Tibial artery (tissue), 4 donors: ENCODE measurements around the gene MUC5B.

Experiments
- DNase-seq, 2 donors: peaks; one replicate each; pipeline ENCODE4 v3.0.0-alpha.2; 2019
- H3K27ac ChIP-seq, 2 donors: fragments of 200-600 bp; sonication (generic) in 1 of 2; 1 replicate in 1 of 2; 2 replicates in 1 of 2; pipeline ENCODE4 v1.5.1; 2018 to 2019; ENCODE audit warnings: mild to moderate bottlenecking in 1 of 2
- H3K27me3 ChIP-seq, 2 donors: fragments of 200-600 bp; sonication (generic) in 1 of 2; one replicate each; pipeline versions ENCODE4 v1.5.1 to v1.6.0; 2016 to 2019
- H3K36me3 ChIP-seq, 3 donors: fragments of 200-600 bp; sonication (generic) in 2 of 3; one replicate each; pipeline ENCODE4 v1.5.1; 2016 to 2019; ENCODE audit warnings: mild to moderate bottlenecking in 2 of 3
- H3K4me1 ChIP-seq, 4 donors: fragments of 200-600 bp; sonication (generic) in 2 of 4; 1 replicate in 3 of 4; 2 replicates in 1 of 4; pipeline ENCODE4 v1.5.1; 2016 to 2019
- H3K4me3 ChIP-seq, 2 donors: fragments of 200-600 bp; sonication (generic) in 1 of 2; 1 replicate in 1 of 2; 2 replicates in 1 of 2; pipeline ENCODE4 v1.5.1; 2018 to 2019; ENCODE audit warnings: mild to moderate bottlenecking in 2 of 2
- H3K9me3 ChIP-seq, 3 donors: fragments of 200-600 bp; sonication (generic) in 1 of 3; one replicate each; pipeline ENCODE4 v1.5.1; 2016 to 2019
- CTCF ChIP-seq, 2 experiments: fragments of 200-600 bp in 1 of 2; fragments of 450-650 bp in 1 of 2; IDR thresholded peaks; one replicate each; pipeline ENCODE4 v1.5.1; 2017 to 2019; ENCODE audit warnings: antibody characterized with exemption in 2 of 2, mild to moderate bottlenecking in 1 of 2, moderate library complexity in 1 of 2
- intact Hi-C: fragments of 100-400 bp; cut with DNase I; formaldehyde crosslinking; loops from one replicate; pipeline ENCODE4 v1.15.0; 2023; ENCODE audit warnings: low total_unique reads

MUC5B gene

GRCh38 chr11:1205987-1206331 lies 16.9 kb upstream of the MUC5B start:
- Histone ChIP-seq H3K9me3 (peaks cover 0 to 14% (median 0%) of the 10 kb centered on the region in 3 donors), H3K4me1 (peaks cover 0 to 11% (median 3%) of the 10 kb centered on the region in 4 donors), H3K36me3 (no peaks in the 10 kb centered on the region), H3K4me3 (no peak overlapping the region), H3K27ac (no peak overlapping the region), H3K27me3 (peaks cover 0 to 40% of the 10 kb centered on the region in 2 donors)
- TF ChIP-seq CTCF (IDR thresholded peaks at IDR 0.05) = no peak
- intact Hi-C loops = no loop called here
- peak; percentile 8 to 34 for DNase-seq

GRCh38 chr11:1206391-1207271 lies 16.2 kb upstream of the MUC5B start:
- Histone ChIP-seq H3K9me3 (peaks cover 0 to 20% (median 6%) of the 10 kb centered on the region in 3 donors), H3K27me3 (peaks cover 0 to 37% of the 10 kb centered on the region in 2 donors), H3K4me3 (no peak overlapping the region), H3K27ac (no peak overlapping the region), H3K36me3 (peaks cover 0 to 2% (median 0%) of the 10 kb centered on the region in 3 donors), H3K4me1 (peaks cover 0 to 11% (median 3%) of the 10 kb centered on the region in 4 donors)
- intact Hi-C loops = no loop called here
- DNase-seq = peak; percentile 14 to 64
- TF ChIP-seq CTCF (IDR thresholded peaks at IDR 0.05) = no peak

- Histone ChIP-seq H3K9me3 (peaks cover 3 to 29% (median 11%) of the 10 kb centered on the region in 3 donors), H3K4me1 (peaks cover 0 to 7% (median 3%) of the 10 kb centered on the region in 4 donors), H3K4me3 (no peak overlapping the region), H3K27me3 (peaks cover 0 to 34% of the 10 kb centered on the region in 2 donors), H3K27ac (no peak overlapping the region), H3K36me3 (peaks cover 0 to 8% (median 0%) of the 10 kb centered on the region in 3 donors)
- TF ChIP-seq CTCF (IDR thresholded peaks at IDR 0.05) = no peak
- intact Hi-C loops = no loop called here
- DNase-seq = peak; percentile 10 to 61
Observed at GRCh38 chr11:1207401-1208143, 15.3 kb upstream of the MUC5B start.

- Histone ChIP-seq H3K36me3 (peaks cover 0 to 8% (median 0%) of the 10 kb centered on the region in 3 donors), H3K4me1 (peaks cover 0 to 2% (median 1%) of the 10 kb centered on the region in 4 donors), H3K27me3 (peaks cover 0 to 29% of the 10 kb centered on the region in 2 donors), H3K4me3 (no peak overlapping the region), H3K9me3 (peaks cover 3 to 32% (median 11%) of the 10 kb centered on the region in 3 donors), H3K27ac (no peak overlapping the region)
- no peak for TF ChIP-seq CTCF (IDR thresholded peaks at IDR 0.05)
- intact Hi-C loops = no loop called here
- no peak for DNase-seq
Observed at GRCh38 chr11:1208144-1208393, 14.8 kb upstream of the MUC5B start.

GRCh38 chr11:1208394-1209261 lies 14.2 kb upstream of the MUC5B start:
- no peak overlapping the region for H3K4me3 ChIP-seq
- peaks cover 0 to 8% (median 0%) of the 10 kb centered on the region in 3 donors for H3K36me3 ChIP-seq
- peaks cover 3 to 32% (median 11%) of the 10 kb centered on the region in 3 donors for H3K9me3 ChIP-seq
- no peak for TF ChIP-seq CTCF (IDR thresholded peaks at IDR 0.05)
- peak in 1 of 2 donors; percentile 53 for DNase-seq
- intact Hi-C loops = no loop called here
- H3K27me3 ChIP-seq = peaks cover 0 to 23% of the 10 kb centered on the region in 2 donors
- H3K4me1 ChIP-seq = no peaks in the 10 kb centered on the region
- H3K27ac ChIP-seq = no peak overlapping the region
